HepG2 (cell line): ENCODE measurements around the gene LIPC. TPM values are rescaled to one million over a fixed set of nuclear protein-coding genes. Genes with fewer than 3 reads are reported as not detected.

Source experiments
- BATF2 ChIP-seq: sonication (generic); formaldehyde crosslinking; IDR thresholded peaks from 2 replicates; pipeline ENCODE4 v1.8.0; 2022; ENCODE audit warnings: mild to moderate bottlenecking, missing genetic modification reagents, moderate library complexity
- CREB1 ChIP-seq, 2 experiments: fragments of 450-650 bp in 1 of 2; IDR thresholded peaks; 2 replicates each; pipeline ENCODE4 v1.6.1; 2016 to 2017; ENCODE audit warnings: control low read depth in 1 of 2, mild to moderate bottlenecking in 1 of 2, missing compliant biosample characterization in 1 of 2, missing genetic modification characterization in 1 of 2
- E2F5 ChIP-seq: sonication (generic); formaldehyde crosslinking; conservative IDR thresholded peaks from 2 replicates; pipeline ENCODE4 v1.4.0; 2020; ENCODE audit warnings: missing genetic modification reagents
- ETV5 ChIP-seq: IDR thresholded peaks from 2 replicates; pipeline ENCODE4 v1.6.1; 2018; ENCODE audit warnings: missing biosample characterization, missing genetic modification reagents, inconsistent platforms, borderline replicate concordance
- GABPB1 ChIP-seq: IDR thresholded peaks from 2 replicates; pipeline ENCODE4 v1.6.1; 2016; ENCODE audit warnings: mild to moderate bottlenecking, missing genetic modification reagents, moderate library complexity, missing compliant biosample characterization
- HMG20B ChIP-seq: conservative IDR thresholded peaks from 2 replicates; pipeline ENCODE4 v1.6.1; 2016; ENCODE audit warnings: missing genetic modification reagents, missing compliant biosample characterization
- NR2F1 ChIP-seq, 2 experiments: fragments of 450-650 bp in 1 of 2; formaldehyde crosslinking in 1 of 2; IDR thresholded peaks; 2 replicates each; pipeline versions ENCODE4 v1.5.0 to v1.6.1; 2016 to 2020; ENCODE audit warnings: mild to moderate bottlenecking in 1 of 2, missing compliant biosample characterization in 1 of 2, missing genetic modification reagents in 1 of 2, moderate library complexity in 1 of 2
- PPARG ChIP-seq: conservative IDR thresholded peaks from 2 replicates; pipeline ENCODE4 v1.6.1; 2016; ENCODE audit warnings: missing biosample characterization, missing genetic modification reagents
- RARA ChIP-seq: IDR thresholded peaks from 2 replicates; pipeline ENCODE4 v1.6.1; 2016; ENCODE audit warnings: missing genetic modification reagents, missing compliant biosample characterization
- ZHX2 ChIP-seq, 2 experiments: sonication (generic) in 1 of 2; formaldehyde crosslinking in 1 of 2; IDR thresholded peaks; 2 replicates each; pipeline versions ENCODE4 v1.6.1 to v1.9.0; 2014 to 2022; ENCODE audit warnings: antibody characterized with exemption in 1 of 2, borderline replicate concordance in 1 of 2, inconsistent platforms in 1 of 2, low read depth in 1 of 2, missing genetic modification reagents in 1 of 2
- ZNF10 ChIP-seq: sonication (generic); formaldehyde crosslinking; IDR thresholded peaks from 2 replicates; pipeline ENCODE4 v1.4.0; 2020; ENCODE audit warnings: mild to moderate bottlenecking, low read depth, missing genetic modification reagents, borderline replicate concordance
- ZNF549 ChIP-seq: sonication (generic); formaldehyde crosslinking; IDR thresholded peaks from 2 replicates; pipeline ENCODE4 v1.5.0; 2020; ENCODE audit warnings: missing genetic modification reagents
- ZNF597 ChIP-seq: sonication (generic); formaldehyde crosslinking; IDR thresholded peaks from 2 replicates; pipeline ENCODE4 v1.5.0; 2020; ENCODE audit warnings: missing genetic modification reagents
- polyA plus RNA-seq, 8 experiments: library from polyadenylated mRNA; depleted of rRNA in 3 of 8; stranded (reverse) in 7 of 8; unstranded in 1 of 8; fragments of >200 nt; fragmentation: Illumina TruSeq in 4 of 8; extraction: Trizol in 4 of 8; gene quantifications; 2 replicates each; pipeline versions ENCODE4 v1.2.1 to v1.2.3, GENCODE V29; 2011 to 2016; ENCODE audit warnings: low read depth in 4 of 8, missing spikeins in 1 of 8, mixed read lengths in 1 of 8; ENCODE audit not compliant: insufficient read depth in 1 of 8
- total RNA-seq, 5 experiments: library from RNA; depleted of rRNA; stranded (reverse); fragments of >200 nt; fragmentation: Illumina TruSeq; extraction: Trizol; gene quantifications; 2 replicates each; pipeline ENCODE4 v1.2.3, GENCODE V29; 2016; ENCODE audit warnings: low read depth in 1 of 5

LIPC gene
- total and polyA plus RNA-seq, 2 of the 13 experiments (the other 11 are each of a cell fraction or from before 2014, with no cell fraction given), result 26.0 to 38.0 TPM

GRCh38 chr15:58459045-58459444 is 27.3 kb downstream of the LIPC start (continued):
- TF ChIP-seq ZNF597 (CRISPR knock-in tag), result no peak
- TF ChIP-seq ZNF10 (CRISPR knock-in tag), result no peak
- TF ChIP-seq RARA (CRISPR knock-in tag), result peak; percentile 74
- TF ChIP-seq PPARG (CRISPR knock-in tag), result 0 out of 2 replicates have a peak, but pooled peaks have one; percentile 17
- TF ChIP-seq CREB1 (IDR thresholded peaks at IDR 0.05), result no peak
- TF ChIP-seq CREB1 (CRISPR knock-in tag; IDR thresholded peaks at IDR 0.05), result no peak
- TF ChIP-seq ZNF549 (CRISPR knock-in tag), result no peak
- TF ChIP-seq NR2F1 (CRISPR knock-in tag; IDR thresholded peaks at IDR 0.05), result peak in 1 of 2 experiments; percentile 28; a peak in 1 of 4 replicates
- no peak for TF ChIP-seq HMG20B (CRISPR knock-in tag)
- no peak for TF ChIP-seq ZHX2 (IDR thresholded peaks at IDR 0.05; ENCODE audit: low read depth)
- no peak for TF ChIP-seq ZHX2 (CRISPR knock-in tag; IDR thresholded peaks at IDR 0.05; ENCODE audit: borderline replicate concordance)
- peak; percentile 64; the same call in 1 of the 2 replicates for TF ChIP-seq ETV5 (CRISPR knock-in tag)
- TF ChIP-seq E2F5 (CRISPR knock-in tag), result no peak
- peak; percentile 35; the same call in 1 of the 2 replicates for TF ChIP-seq GABPB1 (CRISPR knock-in tag)
- TF ChIP-seq BATF2 (CRISPR knock-in tag), result no peak
